Posterior cingulate gyrus (tissue), 11 donors: ENCODE data around the gene CALU.

Experiments used
- DNase-seq, 10 donors: peaks; one replicate each; pipeline versions ENCODE4 v3.0.0 to v3.0.0-alpha.2; 2020 to 2021; ENCODE audit warnings: mixed read lengths in 3 of 10
- intact Hi-C: fragments of 100-400 bp; cut with DNase I; formaldehyde crosslinking; loops from one replicate; pipeline ENCODE4 v1.15.1; 2023

CALU gene

GRCh38 chr7:128781126-128781525, 42.0 kb downstream of the CALU start:
- intact Hi-C loops, result no loop called here
- DNase-seq, result no peak

DNA sequence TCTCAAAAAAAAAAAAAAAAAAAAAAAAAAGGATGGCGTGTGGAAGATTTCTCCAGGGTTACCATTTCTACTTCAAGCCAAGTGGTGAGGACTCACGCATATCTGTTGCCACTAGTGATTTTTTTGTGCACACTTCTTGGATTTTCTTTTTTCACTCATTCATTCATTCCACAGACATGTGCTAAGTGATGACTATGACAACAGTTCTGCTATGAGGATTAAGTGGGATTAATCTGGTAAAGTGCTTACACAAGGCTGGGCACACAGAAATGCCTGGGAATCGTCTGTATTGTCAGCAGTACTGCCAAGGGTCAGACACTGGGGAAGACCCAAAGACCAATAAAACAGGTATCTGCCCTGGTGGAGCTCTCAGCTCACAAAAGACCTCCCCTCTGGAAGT, 42.7 kb downstream of the CALU start:
- intact Hi-C loops, result no loop called here

DNA sequence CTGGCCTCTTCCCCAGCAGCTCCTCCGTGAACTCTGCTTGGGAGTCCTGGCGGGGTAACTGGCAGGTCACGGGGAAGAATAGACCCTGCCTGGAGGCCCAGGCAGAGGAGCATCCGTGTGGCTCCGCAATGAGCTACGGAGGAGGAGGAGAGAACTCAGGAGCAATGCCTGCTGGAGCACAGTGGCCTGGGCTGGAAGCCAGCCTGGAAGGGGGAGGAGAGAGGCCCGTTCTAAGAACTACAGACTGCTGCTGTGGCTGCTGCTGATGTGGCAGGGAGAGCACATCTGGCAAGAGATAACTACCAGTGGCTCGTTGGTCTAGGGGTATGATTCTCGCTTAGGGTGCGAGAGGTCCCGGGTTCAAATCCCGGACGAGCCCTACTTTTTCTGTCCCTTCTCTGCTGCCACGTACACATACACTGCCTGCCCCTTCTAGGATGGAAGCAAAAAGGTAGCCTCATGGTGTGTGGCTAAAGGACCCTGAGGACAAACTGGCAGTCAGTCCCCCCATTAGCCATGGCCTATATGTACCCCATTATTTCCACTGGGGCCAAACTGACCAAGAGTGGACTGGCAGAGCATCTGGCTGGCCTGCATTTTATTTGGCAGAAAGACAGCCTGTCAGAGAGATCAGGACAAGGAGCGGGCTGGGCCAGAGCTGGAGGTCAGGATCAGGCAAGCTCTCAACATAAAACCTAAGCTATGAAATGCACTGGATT, 44.1 kb downstream of the CALU start:
- intact Hi-C loops, result no loop called here
- peak in 9 of 10 donors; percentile 50 to 95 (median 69) for DNase-seq

More for the DNA sequence above, 42.7 kb downstream of the CALU start:
- DNase-seq, result no peak

GRCh38 chr7:128785738-128786137, 46.6 kb downstream of the CALU start:
- intact Hi-C loops, result no loop called here
- DNase-seq, result no peak

- intact Hi-C loops, result no loop called here
- no peak for DNase-seq
Observed at GRCh38 chr7:128788446-128789412, 49.6 kb downstream of the CALU start.

- intact Hi-C loops, result loop anchor here (5.0 kb wide), 2 partner anchors 72 to 92 kb away; partner anchors contain the start of gene ATP6V1F
- DNase-seq, result peak in 1 of 10 donors; percentile 76
Observed at GRCh38 chr7:128790315-128791041, 51.3 kb downstream of the CALU start.

DNA sequence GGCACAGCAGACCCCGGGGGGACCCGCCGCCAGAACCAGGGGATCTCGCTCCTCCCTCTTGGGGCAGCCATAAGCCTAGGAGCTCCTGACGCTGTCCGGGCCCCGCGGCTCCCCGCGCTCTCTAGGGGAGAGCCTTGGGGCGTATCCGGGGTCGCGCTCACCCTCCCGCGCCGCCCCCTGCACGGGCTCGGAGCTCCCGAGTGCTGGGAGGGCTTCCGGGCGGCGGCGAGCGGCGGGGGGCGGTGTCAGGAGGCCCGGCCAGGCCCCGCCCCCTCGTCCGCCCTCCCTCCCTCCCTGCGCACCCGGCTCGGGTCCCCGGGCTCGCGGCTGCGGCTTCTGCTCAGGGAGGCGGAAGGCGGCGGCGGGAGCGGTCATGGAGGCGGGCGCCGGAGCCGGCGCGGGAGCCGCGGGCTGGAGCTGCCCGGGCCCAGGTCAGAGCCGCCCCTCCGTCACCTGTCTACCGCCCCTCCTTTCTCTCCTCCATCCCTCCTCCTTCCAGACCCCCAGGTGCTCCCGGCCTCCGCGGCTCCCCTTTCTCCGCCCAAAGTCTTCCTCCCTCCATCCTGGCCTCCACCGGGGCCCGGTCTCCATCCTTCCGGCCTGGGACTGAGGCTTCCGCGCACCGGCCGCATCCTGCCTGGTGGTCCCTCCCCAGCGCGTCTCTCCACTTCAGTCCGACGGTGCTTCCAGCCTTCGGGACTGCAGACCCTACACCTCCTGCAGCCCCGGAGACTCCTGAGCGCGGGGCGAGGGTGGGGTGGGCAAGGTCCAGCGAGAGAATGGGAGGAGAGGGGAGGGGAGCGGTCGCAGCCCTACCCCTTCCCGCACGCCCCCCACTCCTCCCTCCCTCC, 52.2 kb downstream of the CALU start, which contains the start of gene CCDC136:
CCDC136 (plus strand) TSS at position 848 of the 851 bp plus-strand sequence. CDS start 444 bp downstream, outside the sequence.
- DNase-seq, result peak; percentile 54 to 96 (median 78)
- intact Hi-C loops, result loop anchor here (5.0 kb wide), 2 partner anchors 71 to 91 kb away; partner anchors contain the start of gene ATP6V1F

DNA sequence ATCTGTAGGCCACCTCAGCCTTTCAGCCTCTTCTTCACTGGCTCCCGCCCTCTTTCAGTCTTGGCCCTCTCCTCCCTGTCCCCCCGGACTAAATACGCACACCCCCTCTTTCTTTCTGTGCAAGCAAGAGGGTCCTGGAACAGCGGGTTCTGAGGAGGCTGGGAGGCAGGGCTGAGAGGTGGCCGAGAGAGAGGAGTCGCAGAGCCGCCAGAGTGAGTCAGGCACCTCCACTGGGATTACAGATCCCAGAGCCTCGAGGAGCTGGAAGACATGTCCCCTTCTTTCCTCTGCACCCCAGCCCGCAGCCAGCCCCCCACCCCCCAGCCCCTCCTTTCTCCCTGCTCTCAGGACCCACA, 52.8 kb downstream of the CALU start:
- intact Hi-C loops, result loop anchor here (5.0 kb wide), 2 partner anchors 70 to 90 kb away; partner anchors contain the start of gene ATP6V1F
- peak in 3 of 10 donors; percentile 32 to 78 (median 76) for DNase-seq

- intact Hi-C loops, result loop anchor here (5.0 kb wide), 2 partner anchors 70 to 90 kb away; partner anchors contain the start of gene ATP6V1F
- peak in 4 of 10 donors; percentile 38 to 88 (median 66) for DNase-seq
Observed at GRCh38 chr7:128792471-128793180, 53.5 kb downstream of the CALU start.

GRCh38 chr7:128793181-128793547, 54.0 kb downstream of the CALU start:
- DNase-seq, result no peak
- intact Hi-C loops, result loop anchor here (5.0 kb wide), 2 partner anchors 69 to 89 kb away; partner anchors contain the start of gene ATP6V1F

GRCh38 chr7:128794020-128794419, 54.9 kb downstream of the CALU start:
- DNase-seq, result peak in 1 of 10 donors; percentile 80
- intact Hi-C loops, result loop anchor here (5.0 kb wide), 2 partner anchors 68 to 88 kb away; partner anchors contain the start of gene ATP6V1F

- intact Hi-C loops, result loop anchor here (5.0 kb wide), 2 partner anchors 68 to 88 kb away; partner anchors contain the start of gene ATP6V1F
- DNase-seq, result peak in 1 of 10 donors; percentile 78
Observed at GRCh38 chr7:128794436-128794835, 55.3 kb downstream of the CALU start.

DNA sequence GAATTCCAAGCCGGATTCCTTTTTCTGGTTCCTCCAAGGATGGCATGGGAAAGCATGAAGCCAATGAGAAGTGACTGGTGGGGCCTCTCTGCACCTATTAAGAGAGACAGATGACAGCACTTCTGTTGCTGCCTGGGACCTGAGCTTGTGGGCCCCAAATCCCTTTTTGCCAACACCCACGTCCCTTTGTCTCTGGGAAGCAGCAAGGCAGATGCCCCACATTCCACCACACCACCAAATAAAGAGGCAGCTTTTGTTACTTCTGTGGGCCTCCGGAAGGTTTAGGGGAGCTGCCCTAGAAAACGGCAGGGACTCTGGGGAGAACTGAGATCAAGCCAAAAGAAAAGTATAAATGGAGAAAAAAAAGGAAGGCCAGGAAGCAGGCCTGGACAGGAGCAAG, 56.0 kb downstream of the CALU start:
- no peak for DNase-seq
- intact Hi-C loops, result no loop called here

- intact Hi-C loops, result no loop called here
- no peak for DNase-seq
Observed at GRCh38 chr7:128796327-128796726, 57.2 kb downstream of the CALU start.

- DNase-seq, result no peak
- intact Hi-C loops, result no loop called here
Observed at GRCh38 chr7:128799451-128799850, 60.3 kb downstream of the CALU start.

GRCh38 chr7:128800567-128800966, 61.4 kb downstream of the CALU start:
- intact Hi-C loops, result no loop called here
- DNase-seq, result no peak

GRCh38 chr7:128801003-128801402, 61.8 kb downstream of the CALU start:
- intact Hi-C loops, result no loop called here
- DNase-seq, result no peak

DNA sequence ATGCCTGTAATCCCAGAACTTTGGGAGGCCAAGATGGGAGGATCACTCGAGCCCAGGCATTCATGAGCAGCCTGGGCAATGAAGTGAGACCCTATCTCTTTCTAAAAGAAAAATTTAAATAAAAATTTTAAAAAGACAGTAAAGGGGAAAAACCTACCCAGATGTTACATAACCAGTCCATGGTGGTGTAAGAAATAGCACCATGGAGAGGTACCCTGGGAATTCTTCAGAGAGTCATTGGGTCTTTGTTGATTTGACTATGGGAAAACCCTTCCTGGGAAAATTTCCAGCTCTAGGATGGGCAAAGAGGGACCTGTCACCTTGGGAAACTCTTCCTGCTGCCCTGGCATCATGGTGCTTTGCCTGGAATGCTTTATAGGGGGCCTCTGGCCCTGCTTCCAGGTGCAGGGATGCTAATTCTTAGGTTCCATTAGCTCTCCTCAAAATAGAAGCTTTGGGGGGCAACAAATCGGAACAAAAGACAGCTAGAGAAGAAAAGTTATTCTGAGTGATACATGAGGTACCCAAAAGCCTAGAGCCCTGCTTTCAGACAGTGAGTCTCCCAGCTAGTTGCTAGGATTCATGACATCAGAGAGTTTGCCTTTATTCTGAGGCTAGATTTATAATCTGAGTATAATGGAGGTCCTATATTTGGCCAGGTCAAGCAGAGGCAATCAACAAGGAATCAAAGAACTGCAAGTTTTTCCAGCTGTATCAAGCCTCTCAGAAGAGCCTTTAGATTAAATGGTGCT, 62.7 kb downstream of the CALU start:
- no peak for DNase-seq
- intact Hi-C loops, result no loop called here
